ENCODE data around the gene GTF3C1.

- no peak for TF ChIP-seq EZH2phosphoT487 (IDR thresholded peaks at IDR 0.05; ENCODE audit: low read length)
- no peak for TF ChIP-seq CTCF (IDR thresholded peaks at IDR 0.05; ENCODE audit: low read length)
- TF ChIP-seq EZH2 (optimal IDR thresholded peaks at IDR 0.05; ENCODE audit: low read depth, low read length): no peak
Observed at GRCh38 chr16:27549464-27549745, 308 bp downstream of the GTF3C1 start.

Measured in MM.1S (cell line).